22Rv1 (cell line): Measurements from ENCODE around the gene GAB4.

ENCODE experiments used
- ZFX ChIP-seq: fragments of 450-650 bp; IDR thresholded peaks from 2 replicates; pipeline ENCODE4 v1.6.1; 2017; ENCODE audit warnings: antibody characterized with exemption, borderline replicate concordance
- TF ChIP-seq, protein P1 (sequence below): fragments of 450-650 bp; IDR thresholded peaks from 2 replicates; pipeline ENCODE4 v1.5.1; 2017; ENCODE audit warnings: mild to moderate bottlenecking

DNA sequence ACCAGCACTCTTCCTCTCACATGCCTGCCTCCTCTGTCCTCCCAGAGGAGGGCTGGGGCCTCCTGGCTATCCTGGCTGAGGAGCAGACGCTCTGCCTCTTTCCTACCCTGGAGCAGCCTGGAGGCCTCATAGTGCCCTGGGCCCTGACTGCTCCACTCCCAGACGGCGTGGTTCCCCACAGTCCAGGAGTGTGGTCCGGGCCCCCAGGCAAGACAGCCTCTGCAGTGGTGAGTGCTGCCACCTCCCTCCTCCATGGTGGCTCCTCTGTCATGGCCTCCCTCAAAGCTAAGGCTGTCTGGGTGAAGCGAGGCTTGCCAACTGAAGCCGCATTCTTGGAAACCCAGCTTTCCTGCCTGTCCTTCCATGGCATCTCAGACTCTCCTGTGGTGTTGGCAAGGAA, 19.8 kb downstream of the GAB4 start:
- TF ChIP-seq, protein P1, sequence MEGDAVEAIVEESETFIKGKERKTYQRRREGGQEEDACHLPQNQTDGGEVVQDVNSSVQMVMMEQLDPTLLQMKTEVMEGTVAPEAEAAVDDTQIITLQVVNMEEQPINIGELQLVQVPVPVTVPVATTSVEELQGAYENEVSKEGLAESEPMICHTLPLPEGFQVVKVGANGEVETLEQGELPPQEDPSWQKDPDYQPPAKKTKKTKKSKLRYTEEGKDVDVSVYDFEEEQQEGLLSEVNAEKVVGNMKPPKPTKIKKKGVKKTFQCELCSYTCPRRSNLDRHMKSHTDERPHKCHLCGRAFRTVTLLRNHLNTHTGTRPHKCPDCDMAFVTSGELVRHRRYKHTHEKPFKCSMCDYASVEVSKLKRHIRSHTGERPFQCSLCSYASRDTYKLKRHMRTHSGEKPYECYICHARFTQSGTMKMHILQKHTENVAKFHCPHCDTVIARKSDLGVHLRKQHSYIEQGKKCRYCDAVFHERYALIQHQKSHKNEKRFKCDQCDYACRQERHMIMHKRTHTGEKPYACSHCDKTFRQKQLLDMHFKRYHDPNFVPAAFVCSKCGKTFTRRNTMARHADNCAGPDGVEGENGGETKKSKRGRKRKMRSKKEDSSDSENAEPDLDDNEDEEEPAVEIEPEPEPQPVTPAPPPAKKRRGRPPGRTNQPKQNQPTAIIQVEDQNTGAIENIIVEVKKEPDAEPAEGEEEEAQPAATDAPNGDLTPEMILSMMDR = no peak
- no peak for TF ChIP-seq ZFX
